ENCODE data around the gene INHBE. TPM values are rescaled to one million over a fixed set of nuclear protein-coding genes. Genes with fewer than 3 reads are reported as not detected.

The INHBE gene
- total RNA-seq, 1 experiment from 2014 or later: 13.9 TPM

DNA sequence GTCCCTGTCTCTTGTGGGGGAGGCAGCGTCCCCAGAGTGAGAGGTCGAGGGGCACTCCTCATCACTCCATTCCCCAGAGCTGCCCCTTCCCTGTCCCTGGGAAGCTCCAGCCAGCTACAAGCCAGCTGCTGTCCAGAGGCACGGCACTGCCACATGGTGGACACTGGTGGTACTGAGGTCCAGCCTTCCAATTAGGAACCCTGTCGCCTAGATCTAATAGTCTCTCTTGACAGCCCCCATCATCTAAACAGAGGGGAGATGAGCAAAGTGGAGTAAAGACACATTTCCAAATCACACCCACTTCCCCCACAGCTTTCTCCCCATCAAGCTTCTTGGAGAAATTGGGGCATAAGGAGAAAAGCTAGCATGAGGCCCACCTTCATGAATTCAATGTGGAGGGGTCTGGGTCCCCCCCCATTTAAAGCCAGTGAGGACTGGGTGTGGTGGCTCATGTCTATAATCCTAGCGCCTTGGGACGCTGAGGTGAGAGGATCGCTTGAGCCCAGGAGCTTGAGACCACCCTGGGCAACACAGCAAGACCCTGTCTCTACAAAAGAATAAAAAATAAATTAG lies 2.1 kb upstream of the INHBE start:
- TF ChIP-seq, protein P1, sequence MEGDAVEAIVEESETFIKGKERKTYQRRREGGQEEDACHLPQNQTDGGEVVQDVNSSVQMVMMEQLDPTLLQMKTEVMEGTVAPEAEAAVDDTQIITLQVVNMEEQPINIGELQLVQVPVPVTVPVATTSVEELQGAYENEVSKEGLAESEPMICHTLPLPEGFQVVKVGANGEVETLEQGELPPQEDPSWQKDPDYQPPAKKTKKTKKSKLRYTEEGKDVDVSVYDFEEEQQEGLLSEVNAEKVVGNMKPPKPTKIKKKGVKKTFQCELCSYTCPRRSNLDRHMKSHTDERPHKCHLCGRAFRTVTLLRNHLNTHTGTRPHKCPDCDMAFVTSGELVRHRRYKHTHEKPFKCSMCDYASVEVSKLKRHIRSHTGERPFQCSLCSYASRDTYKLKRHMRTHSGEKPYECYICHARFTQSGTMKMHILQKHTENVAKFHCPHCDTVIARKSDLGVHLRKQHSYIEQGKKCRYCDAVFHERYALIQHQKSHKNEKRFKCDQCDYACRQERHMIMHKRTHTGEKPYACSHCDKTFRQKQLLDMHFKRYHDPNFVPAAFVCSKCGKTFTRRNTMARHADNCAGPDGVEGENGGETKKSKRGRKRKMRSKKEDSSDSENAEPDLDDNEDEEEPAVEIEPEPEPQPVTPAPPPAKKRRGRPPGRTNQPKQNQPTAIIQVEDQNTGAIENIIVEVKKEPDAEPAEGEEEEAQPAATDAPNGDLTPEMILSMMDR (IDR thresholded peaks at IDR 0.05; ENCODE audit: insufficient read depth in 1 of 2, low read depth in 1 of 2, low read length in 1 of 2, severe bottlenecking in 1 of 2, unreplicated experiment in 1 of 2): peak; percentile 80 to 92
- H3K36me3 ChIP-seq (ENCODE audit: control insufficient read depth, insufficient read depth, low read length): no peaks in the 10 kb centered on the region
- no peaks in the 10 kb centered on the region for H3K27me3 Mint-ChIP-seq (ENCODE audit: insufficient read depth, unreplicated experiment)
- intact Hi-C loops (cut with micrococcal nuclease; ENCODE audit: unreplicated experiment): loop anchor here (1.0 kb wide), 4 partner anchors 22 to 190 kb away; partner anchors contain the start of gene R3HDM2
- no peaks in the 10 kb centered on the region for H3K9me3 Mint-ChIP-seq (ENCODE audit: unreplicated experiment)
- H3K4me3 ChIP-seq (ENCODE audit: low read depth, low read length): no peak overlapping the region
- no peak overlapping the region for H3K4me3 Mint-ChIP-seq (ENCODE audit: unreplicated experiment)
- BruUV-seq (replicated peaks): no TSS peak
- H3K4me1 Mint-ChIP-seq (ENCODE audit: low read depth, unreplicated experiment): peaks cover 22% of the 10 kb centered on the region
- ChIA-PET CTCF (interaction anchor here (0.5 to 4.5 kb wide), 25 partner anchors 9 to 1624 kb away, joined by 3 to 138 read pairs (median 4); partner anchors contain the start of genes DNAJC14 and INHBC), POLR2A (interaction anchor here (1.2 to 1.3 kb wide), 2 partner anchors 23 to 84 kb away, joined by 3 to 4 read pairs; no protein-coding TSS in a partner anchor)
- H3K4me1 ChIP-seq: peaks cover 35% of the 10 kb centered on the region
- H3K36me3 Mint-ChIP-seq (ENCODE audit: insufficient read depth, unreplicated experiment): peaks cover 7% of the 10 kb centered on the region
- H3K9me3 ChIP-seq: no peaks in the 10 kb centered on the region
- H3K27ac Mint-ChIP-seq (ENCODE audit: unreplicated experiment): peak overlapping the region; percentile 30
- H3K27me3 ChIP-seq (replicated peaks; ENCODE audit: control insufficient read depth, insufficient read depth, low read length): no peaks in the 10 kb centered on the region
- peak; percentile 82 to 87 for DNase-seq

GRCh38 chr12:57454213-57454565 lies 918 bp upstream of the INHBE start:
- H3K4me3 ChIP-seq (ENCODE audit: low read depth, low read length): no peak overlapping the region
- intact Hi-C loops (cut with micrococcal nuclease; ENCODE audit: unreplicated experiment): no loop called here
- H3K9me3 ChIP-seq: no peaks in the 10 kb centered on the region
- no peaks in the 10 kb centered on the region for H3K27me3 ChIP-seq (replicated peaks; ENCODE audit: control insufficient read depth, insufficient read depth, low read length)
- Mint-ChIP-seq H3K9me3 (ENCODE audit: unreplicated experiment) (no peaks in the 10 kb centered on the region), H3K4me3 (ENCODE audit: unreplicated experiment) (no peak overlapping the region), H3K27me3 (ENCODE audit: insufficient read depth, unreplicated experiment) (no peaks in the 10 kb centered on the region), H3K36me3 (ENCODE audit: insufficient read depth, unreplicated experiment) (peaks cover 7% of the 10 kb centered on the region), H3K27ac (ENCODE audit: unreplicated experiment) (peak overlapping the region; percentile 83), H3K4me1 (ENCODE audit: low read depth, unreplicated experiment) (peaks cover 29% of the 10 kb centered on the region)
- POLR2A ChIA-PET: no interaction called here
- TF ChIP-seq, protein P1 (IDR thresholded peaks at IDR 0.05; ENCODE audit: insufficient read depth in 1 of 2, low read depth in 1 of 2, low read length in 1 of 2, severe bottlenecking in 1 of 2, unreplicated experiment in 1 of 2): no peak
- no peak for DNase-seq
- H3K4me1 ChIP-seq: peaks cover 35% of the 10 kb centered on the region
- no peaks in the 10 kb centered on the region for H3K36me3 ChIP-seq (ENCODE audit: control insufficient read depth, insufficient read depth, low read length)
- BruUV-seq (replicated peaks): TSS peak; percentile 23
- CTCF ChIA-PET: interaction anchor here (1.2 to 4.5 kb wide), 5 partner anchors 21 to 211 kb away, joined by 4 to 138 read pairs (median 8); no protein-coding TSS in a partner anchor

GRCh38 chr12:57455374-57456144 lies 452 bp downstream of the INHBE start:
- Histone ChIP-seq H3K27me3 (replicated peaks; ENCODE audit: control insufficient read depth, insufficient read depth, low read length) (no peaks in the 10 kb centered on the region), H3K4me3 (ENCODE audit: low read depth, low read length) (no peak overlapping the region), H3K9me3 (no peaks in the 10 kb centered on the region), H3K4me1 (peaks cover 38% of the 10 kb centered on the region), H3K36me3 (ENCODE audit: control insufficient read depth, insufficient read depth, low read length) (no peaks in the 10 kb centered on the region)
- CTCF ChIA-PET: interaction anchor here (0.6 to 4.5 kb wide), 10 partner anchors 15 to 704 kb away, joined by 3 to 138 read pairs (median 4); partner anchors contain the start of genes PRIM1 and STAC3
- DNase-seq: no peak
- no peaks in the 10 kb centered on the region for H3K9me3 Mint-ChIP-seq (ENCODE audit: unreplicated experiment)
- intact Hi-C loops (cut with micrococcal nuclease; ENCODE audit: unreplicated experiment): loop anchor here (5.0 kb wide), 1 partner anchor 282 kb away; the partner anchor contains the start of gene AGAP2
- POLR2A ChIA-PET: interaction anchor here (0.6 to 1.1 kb wide), 3 partner anchors 10 to 215 kb away, joined by 4 to 5 read pairs (median 5); no protein-coding TSS in a partner anchor
- H3K27me3 Mint-ChIP-seq (ENCODE audit: insufficient read depth, unreplicated experiment): peaks cover 3% of the 10 kb centered on the region
- peak overlapping the region; percentile 61 for H3K4me3 Mint-ChIP-seq (ENCODE audit: unreplicated experiment)
- H3K4me1 Mint-ChIP-seq (ENCODE audit: low read depth, unreplicated experiment): peaks cover 35% of the 10 kb centered on the region
- TF ChIP-seq, protein P1 (IDR thresholded peaks at IDR 0.05; ENCODE audit: insufficient read depth in 1 of 2, low read depth in 1 of 2, low read length in 1 of 2, severe bottlenecking in 1 of 2, unreplicated experiment in 1 of 2): no peak
- BruUV-seq (replicated peaks): TSS peak; percentile 69
- peak overlapping the region; percentile 83 for H3K27ac Mint-ChIP-seq (ENCODE audit: unreplicated experiment)
- peaks cover 7% of the 10 kb centered on the region for H3K36me3 Mint-ChIP-seq (ENCODE audit: insufficient read depth, unreplicated experiment)

Measured in Caco-2 (cell line).